Kidney (tissue), 14 donors: ENCODE results near the gene TMEM252. TPM values are rescaled to one million over a fixed set of nuclear protein-coding genes. Genes with fewer than 3 reads are reported as not detected.

Experiments used
- DNase-seq, 5 donors: peaks; one replicate each; pipeline ENCODE4 v3.0.0-alpha.2; 2013 to 2020
- FAIRE-seq: peaks from 2 replicates; lab custom pipeline; 2012; peaks lifted over from hg19 to GRCh38; lab: Jason Lieb, UNC
- H3K27ac ChIP-seq, 2 donors: one replicate each; pipeline ENCODE4 v1.7.0; 2013; ENCODE audit warnings: low read depth in 2 of 2, low read length in 2 of 2, inconsistent platforms in 1 of 2
- H3K27me3 ChIP-seq: one replicate; pipeline ENCODE4 v1.7.1; 2013; ENCODE audit warnings: low read length, inconsistent platforms; ENCODE audit not compliant: control insufficient read depth, insufficient read depth
- H3K36me3 ChIP-seq, 3 donors: one replicate each; pipeline versions ENCODE4 v1.7.0 to v1.7.1; 2013; ENCODE audit warnings: low read length in 3 of 3, control low read depth in 1 of 3, inconsistent platforms in 1 of 3; ENCODE audit not compliant: insufficient read depth in 3 of 3, control insufficient read depth in 2 of 3
- H3K4me1 ChIP-seq, 3 donors: one replicate each; pipeline versions ENCODE4 v1.7.0 to v1.7.1; 2013; ENCODE audit warnings: low read length in 3 of 3, inconsistent platforms in 1 of 3, low read depth in 1 of 3; ENCODE audit not compliant: control insufficient read depth in 2 of 3, insufficient read depth in 2 of 3
- H3K4me3 ChIP-seq, 3 donors: one replicate each; pipeline versions ENCODE4 v1.7.0 to v1.8.1; 2013; ENCODE audit warnings: low read length in 3 of 3, control low read depth in 1 of 3, inconsistent platforms in 1 of 3
- H3K9ac ChIP-seq, 3 donors: one replicate each; pipeline versions ENCODE4 v1.7.0 to v1.7.1; 2013; ENCODE audit warnings: low read length in 3 of 3, control low read depth in 1 of 3, inconsistent platforms in 1 of 3
- H3K9me3 ChIP-seq, 3 donors: one replicate each; pipeline versions ENCODE4 v1.7.0 to v1.7.1; 2013; ENCODE audit warnings: low read length in 3 of 3, control low read depth in 1 of 3, inconsistent platforms in 1 of 3; ENCODE audit not compliant: control insufficient read depth in 2 of 3, insufficient read depth in 1 of 3
- CTCF ChIP-seq: IDR thresholded peaks from 3 replicates; pipeline ENCODE4 v1.5.1; 2012; ENCODE audit warnings: mild to moderate bottlenecking, moderate library complexity, borderline replicate concordance; ENCODE audit not compliant: insufficient read depth; ENCODE audit errors: extremely low read depth
- intact Hi-C: fragments of 100-400 bp; cut with DNase I; formaldehyde crosslinking; loops from one replicate; pipeline ENCODE4 v1.11.1; 2022
- polyA plus RNA-seq: library from polyadenylated mRNA; stranded (reverse); fragments of 350-450 nt; fragmentation: Illumina TruSeq; extraction: RNeasy Lipid Tissue Mini Kit (QIAGEN cat#74804); gene quantifications from one replicate; pipeline ENCODE4 v1.2.3, GENCODE V29; 2014; ENCODE audit warnings: low read depth, low replicate concordance; ENCODE audit not compliant: insufficient read depth
- total RNA-seq: library from RNA; stranded (reverse); fragmentation: NEBNext Ultra II Directional; extraction: Animal tissue kit (Norgen Biotek cat#: 25700); gene quantifications from one replicate; pipeline ENCODE4 v1.2.1, GENCODE V29; 2021
- donor health status: control.
- donor health status: control.
- donor health status: control.
- donor health status: control.
- donor health status: control.
- donor health status: DM: yes; HTN: yes; CAD: no.
- donor health status: Normal renal cell carcinoma (clear cell type).

Gene TMEM252
- total and polyA plus RNA-seq, 2 donors from 2014 or later: 3.4 to 111 TPM

GRCh38 chr9:68547417-68547816 lies 6.7 kb upstream of the TMEM252 start:
- Histone ChIP-seq H3K27ac (no peak overlapping the region), H3K4me3 (no peak overlapping the region), H3K9ac (no peak overlapping the region), H3K9me3 (no peaks in the 10 kb centered on the region), H3K27me3 (no peaks in the 10 kb centered on the region), H3K36me3 (no peaks in the 10 kb centered on the region), H3K4me1 (peaks cover 0 to 3% (median 3%) of the 10 kb centered on the region in 3 donors)
- intact Hi-C loops: no loop called here
- DNase-seq (no peak), FAIRE-seq (no peak)
- TF ChIP-seq CTCF: no peak

GRCh38 chr9:68546596-68547390 lies 6.1 kb upstream of the TMEM252 start:
- H3K9me3 ChIP-seq: no peaks in the 10 kb centered on the region
- no peak for TF ChIP-seq CTCF
- DNase-seq (peak in 4 of 5 donors; percentile 78 to 94 (median 88)), FAIRE-seq (peak; percentile 94)
- H3K4me3 ChIP-seq: peak overlapping the region in 2 of 3 donors; percentile 10 to 32
- peaks cover 0 to 7% (median 6%) of the 10 kb centered on the region in 3 donors for H3K4me1 ChIP-seq
- H3K9ac ChIP-seq: no peak overlapping the region
- H3K27me3 ChIP-seq: no peaks in the 10 kb centered on the region
- intact Hi-C loops: no loop called here
- no peaks in the 10 kb centered on the region for H3K36me3 ChIP-seq
- peak overlapping the region; percentile 23 to 79 for H3K27ac ChIP-seq

GRCh38 chr9:68545033-68545705 lies 4.5 kb upstream of the TMEM252 start:
- Histone ChIP-seq H3K4me1 (peaks cover 0 to 16% (median 12%) of the 10 kb centered on the region in 3 donors), H3K4me3 (no peak overlapping the region), H3K9me3 (no peaks in the 10 kb centered on the region), H3K27me3 (no peaks in the 10 kb centered on the region), H3K27ac (peak overlapping the region; percentile 25 to 38), H3K9ac (no peak overlapping the region), H3K36me3 (no peaks in the 10 kb centered on the region)
- FAIRE-seq (no peak), DNase-seq (no peak)
- intact Hi-C loops: no loop called here
- TF ChIP-seq CTCF: no peak
